ENCODE data around the gene NDEL1. TPM values are rescaled to one million over a fixed set of nuclear protein-coding genes. Genes with fewer than 3 reads are reported as not detected.

The NDEL1 gene
- total RNA-seq, 1 experiment from 2014 or later, result 95.3 TPM

- DNase-seq (ENCODE audit: unreplicated experiment), result no peak
- BruUV-seq (replicated peaks), result no TSS peak
- Mint-ChIP-seq H3K4me3 (ENCODE audit: unreplicated experiment) (no peak overlapping the region), H3K27me3 (ENCODE audit: insufficient read depth, unreplicated experiment) (no peaks in the 10 kb centered on the region), H3K4me1 (ENCODE audit: insufficient read depth, unreplicated experiment) (peaks cover 7% of the 10 kb centered on the region), H3K27ac (ENCODE audit: low read depth, unreplicated experiment) (no peak overlapping the region), H3K9me3 (ENCODE audit: unreplicated experiment) (no peaks in the 10 kb centered on the region), H3K36me3 (ENCODE audit: insufficient read depth, unreplicated experiment) (peaks cover 66% of the 10 kb centered on the region)
- POLR2A ChIA-PET, result interaction anchor here (1.7 kb wide), 1 partner anchor 49 kb away, joined by 4 read pairs; no protein-coding TSS in a partner anchor
- CTCF ChIA-PET, result interaction anchor here (0.9 kb wide), 1 partner anchor 301 kb away, joined by 3 read pairs; no protein-coding TSS in a partner anchor
- TF ChIP-seq CTCF (IDR thresholded peaks at IDR 0.05; ENCODE audit: unreplicated experiment), result no peak
- intact Hi-C loops (cut with micrococcal nuclease), result no loop called here
Measured at GRCh38 chr17:8485491-8485890, 49.8 kb downstream of the NDEL1 start.

GRCh38 chr17:8487130-8487645, 51.5 kb downstream of the NDEL1 start:
- Mint-ChIP-seq H3K27me3 (ENCODE audit: insufficient read depth, unreplicated experiment) (no peaks in the 10 kb centered on the region), H3K9me3 (ENCODE audit: unreplicated experiment) (no peaks in the 10 kb centered on the region), H3K36me3 (ENCODE audit: insufficient read depth, unreplicated experiment) (peaks cover 67% of the 10 kb centered on the region), H3K4me3 (ENCODE audit: unreplicated experiment) (no peak overlapping the region), H3K27ac (ENCODE audit: low read depth, unreplicated experiment) (no peak overlapping the region), H3K4me1 (ENCODE audit: insufficient read depth, unreplicated experiment) (peaks cover 7% of the 10 kb centered on the region)
- no TSS peak for BruUV-seq (replicated peaks)
- ChIA-PET CTCF (interaction anchor here (0.7 to 1.2 kb wide), 2 partner anchors 10 to 769 kb away, joined by 3 read pairs; no protein-coding TSS in a partner anchor), POLR2A (interaction anchor here (1.0 kb wide), 1 partner anchor 11 kb away, joined by 3 read pairs; no protein-coding TSS in a partner anchor)
- intact Hi-C loops (cut with micrococcal nuclease), result no loop called here
- TF ChIP-seq CTCF (IDR thresholded peaks at IDR 0.05; ENCODE audit: unreplicated experiment), result no peak
- DNase-seq (ENCODE audit: unreplicated experiment), result no peak

GRCh38 chr17:8487743-8488142, 52.1 kb downstream of the NDEL1 start:
- BruUV-seq (replicated peaks), result no TSS peak
- H3K27ac Mint-ChIP-seq (ENCODE audit: low read depth, unreplicated experiment), result peak overlapping the region; percentile 77
- DNase-seq (ENCODE audit: unreplicated experiment), result no peak
- H3K4me3 Mint-ChIP-seq (ENCODE audit: unreplicated experiment), result no peak overlapping the region
- no peaks in the 10 kb centered on the region for H3K27me3 Mint-ChIP-seq (ENCODE audit: insufficient read depth, unreplicated experiment)
- peaks cover 7% of the 10 kb centered on the region for H3K4me1 Mint-ChIP-seq (ENCODE audit: insufficient read depth, unreplicated experiment)
- no peaks in the 10 kb centered on the region for H3K9me3 Mint-ChIP-seq (ENCODE audit: unreplicated experiment)
- intact Hi-C loops (cut with micrococcal nuclease), result no loop called here
- peaks cover 67% of the 10 kb centered on the region for H3K36me3 Mint-ChIP-seq (ENCODE audit: insufficient read depth, unreplicated experiment)
- ChIA-PET POLR2A (interaction anchor here (0.8 to 1.6 kb wide), 3 partner anchors 11 to 143 kb away, joined by 3 to 4 read pairs (median 4); partner anchors contain the start of gene MYH10), CTCF (interaction anchor here (0.7 to 1.2 kb wide), 2 partner anchors 11 to 770 kb away, joined by 3 read pairs; no protein-coding TSS in a partner anchor)
- TF ChIP-seq CTCF (IDR thresholded peaks at IDR 0.05; ENCODE audit: unreplicated experiment), result no peak

DNA sequence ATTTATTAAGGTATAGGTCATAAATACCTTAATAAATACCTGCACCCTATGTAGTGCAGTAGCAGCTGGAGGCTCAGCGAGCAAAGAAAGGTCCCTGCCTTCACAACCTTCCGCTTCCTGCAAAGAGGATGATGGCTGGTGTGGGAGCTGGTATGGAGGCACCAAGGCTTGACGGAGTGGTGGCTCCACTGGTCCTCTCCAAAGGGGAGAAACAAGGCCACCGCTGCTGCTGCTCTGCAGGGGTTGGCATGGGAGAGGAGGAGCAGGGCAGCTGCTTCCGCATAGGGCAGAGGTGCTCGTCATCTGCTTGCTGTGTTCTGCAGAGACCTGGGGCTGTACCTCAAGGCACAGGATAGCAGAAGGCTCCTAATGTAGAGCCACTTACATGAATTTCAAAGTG, 52.8 kb downstream of the NDEL1 start:
- Mint-ChIP-seq H3K27ac (ENCODE audit: low read depth, unreplicated experiment) (peak overlapping the region; percentile 77), H3K4me3 (ENCODE audit: unreplicated experiment) (no peak overlapping the region), H3K27me3 (ENCODE audit: insufficient read depth, unreplicated experiment) (no peaks in the 10 kb centered on the region), H3K4me1 (ENCODE audit: insufficient read depth, unreplicated experiment) (peaks cover 7% of the 10 kb centered on the region), H3K36me3 (ENCODE audit: insufficient read depth, unreplicated experiment) (peaks cover 68% of the 10 kb centered on the region), H3K9me3 (ENCODE audit: unreplicated experiment) (no peaks in the 10 kb centered on the region)
- ChIA-PET CTCF (interaction anchor here (0.6 to 1.2 kb wide), 2 partner anchors 12 to 18 kb away, joined by 3 read pairs; no protein-coding TSS in a partner anchor), POLR2A (interaction anchor here (0.6 to 1.6 kb wide), 6 partner anchors 12 to 142 kb away, joined by 3 to 4 read pairs (median 4); partner anchors contain the start of genes MYH10 and RPL26)
- no TSS peak for BruUV-seq (replicated peaks)
- no peak for DNase-seq (ENCODE audit: unreplicated experiment)
- TF ChIP-seq CTCF (IDR thresholded peaks at IDR 0.05; ENCODE audit: unreplicated experiment), result no peak
- intact Hi-C loops (cut with micrococcal nuclease), result no loop called here
